MCF 10A (cell line): ENCODE measurements around the gene C15orf40. TPM values are rescaled to one million over a fixed set of nuclear protein-coding genes. Genes with fewer than 3 reads are reported as not detected.
A peak's percentile ranks its signal among the peaks of the same experiment; 100 is the strongest.

Experiments
- BruUV-seq: library from RNA; stranded (reverse); fragments of 400-500 nt; replicated peaks from 2 replicates; lab custom pipeline; 2021; lab: Mats Ljungman, UMichigan
- CTCF ChIA-PET: fragments of 300-600 bp; sonication (Branson Sonifier 250); formaldehyde crosslinking; extraction: SDS; loops from one replicate; lab custom pipeline; 2021; ENCODE audit warnings: antibody characterized with exemption, inconsistent platforms; lab: Yijun Ruan, JAX
- POLR2A ChIA-PET: fragments of 300-600, 350-650 bp; sonication (Branson Sonifier 250); formaldehyde crosslinking; extraction: SDS; loops from one replicate; lab custom pipeline; 2020; ENCODE audit warnings: antibody characterized with exemption, inconsistent platforms; lab: Yijun Ruan, JAX
- DNase-seq: peaks from one replicate; pipeline ENCODE4 v3.0.0-alpha.2; 2018; ENCODE audit not compliant: unreplicated experiment
- H3K27ac Mint-ChIP-seq: one replicate; pipeline ENCODE4 v1.8.0; 2022; ENCODE audit warnings: mild to moderate bottlenecking, low read depth, mixed read lengths; ENCODE audit not compliant: unreplicated experiment
- H3K27me3 Mint-ChIP-seq: one replicate; pipeline ENCODE4 v1.8.0; 2022; ENCODE audit warnings: mixed read lengths; ENCODE audit not compliant: insufficient read depth, unreplicated experiment
- H3K36me3 Mint-ChIP-seq: one replicate; pipeline ENCODE4 v1.8.0; 2022; ENCODE audit warnings: mild to moderate bottlenecking, moderate library complexity, mixed read lengths; ENCODE audit not compliant: insufficient read depth, unreplicated experiment
- H3K4me1 Mint-ChIP-seq: one replicate; pipeline ENCODE4 v1.8.0; 2022; ENCODE audit warnings: mixed read lengths; ENCODE audit not compliant: insufficient read depth, unreplicated experiment
- H3K4me3 Mint-ChIP-seq: one replicate; pipeline ENCODE4 v1.8.0; 2022; ENCODE audit warnings: mild to moderate bottlenecking, moderate library complexity, mixed read lengths; ENCODE audit not compliant: unreplicated experiment
- H3K9me3 Mint-ChIP-seq: one replicate; pipeline ENCODE4 v1.8.0; 2022; ENCODE audit warnings: mixed read lengths; ENCODE audit not compliant: unreplicated experiment
- CTCF ChIP-seq: fragments of 200-600 bp; IDR thresholded peaks from one replicate; pipeline ENCODE4 v1.8.0; 2022; ENCODE audit warnings: antibody characterized with exemption, mild to moderate bottlenecking; ENCODE audit not compliant: unreplicated experiment
- intact Hi-C: fragments of 100-400 bp; cut with micrococcal nuclease; formaldehyde crosslinking; loops from 2 replicates; pipeline ENCODE4 v1.14.1; 2022
- total RNA-seq: library from RNA; stranded (reverse); gene quantifications from 2 replicates; pipeline ENCODE4 v1.2.3, GENCODE V29; 2022

The C15orf40 gene
- total RNA-seq, 1 experiment from 2014 or later = 39.3 TPM

GRCh38 chr15:82945326-82945725 lies 66.1 kb downstream of the C15orf40 start:
- Mint-ChIP-seq H3K36me3 (no peaks in the 10 kb centered on the region), H3K4me3 (no peak overlapping the region), H3K9me3 (no peaks in the 10 kb centered on the region), H3K4me1 (peaks cover 17% of the 10 kb centered on the region), H3K27ac (no peak overlapping the region), H3K27me3 (no peaks in the 10 kb centered on the region)
- POLR2A ChIA-PET = interaction anchor here (1.3 kb wide), 1 partner anchor 26 kb away, joined by 3 read pairs; no protein-coding TSS in a partner anchor
- BruUV-seq = no TSS peak
- intact Hi-C loops = no loop called here
- CTCF ChIA-PET = interaction anchor here (2.0 kb wide), 1 partner anchor 96 kb away, joined by 7 read pairs; no protein-coding TSS in a partner anchor
- DNase-seq = no peak
- no peak for TF ChIP-seq CTCF

GRCh38 chr15:82944821-82945220 lies 66.6 kb downstream of the C15orf40 start:
- POLR2A ChIA-PET = interaction anchor here (1.3 kb wide), 1 partner anchor 25 kb away, joined by 3 read pairs; no protein-coding TSS in a partner anchor
- Mint-ChIP-seq H3K4me3 (no peak overlapping the region), H3K9me3 (no peaks in the 10 kb centered on the region), H3K4me1 (peaks cover 17% of the 10 kb centered on the region), H3K27ac (no peak overlapping the region), H3K36me3 (no peaks in the 10 kb centered on the region), H3K27me3 (no peaks in the 10 kb centered on the region)
- BruUV-seq = no TSS peak
- intact Hi-C loops = no loop called here
- CTCF ChIA-PET = no interaction called here
- no peak for TF ChIP-seq CTCF
- peak; percentile 67 for DNase-seq

GRCh38 chr15:82944056-82944455 lies 67.4 kb downstream of the C15orf40 start:
- H3K36me3 Mint-ChIP-seq = no peaks in the 10 kb centered on the region
- H3K9me3 Mint-ChIP-seq = no peaks in the 10 kb centered on the region
- no peak for DNase-seq
- H3K4me1 Mint-ChIP-seq = peaks cover 17% of the 10 kb centered on the region
- H3K4me3 Mint-ChIP-seq = no peak overlapping the region
- CTCF ChIA-PET = interaction anchor here (0.8 to 1.7 kb wide), 3 partner anchors 12 to 95 kb away, joined by 4 to 7 read pairs (median 7); no protein-coding TSS in a partner anchor
- TF ChIP-seq CTCF = no peak
- H3K27ac Mint-ChIP-seq = no peak overlapping the region
- no peaks in the 10 kb centered on the region for H3K27me3 Mint-ChIP-seq
- intact Hi-C loops = no loop called here
- no TSS peak for BruUV-seq
- POLR2A ChIA-PET = interaction anchor here (0.9 to 2.6 kb wide), 2 partner anchors 12 to 135 kb away, joined by 3 to 8 read pairs; no protein-coding TSS in a partner anchor

GRCh38 chr15:82943176-82943575 lies 68.3 kb downstream of the C15orf40 start:
- intact Hi-C loops = no loop called here
- no peaks in the 10 kb centered on the region for H3K9me3 Mint-ChIP-seq
- ChIA-PET POLR2A (interaction anchor here (0.9 to 2.6 kb wide), 7 partner anchors 11 to 192 kb away, joined by 3 to 16 read pairs (median 3); partner anchors contain the start of gene RAMAC), CTCF (interaction anchor here (0.6 to 1.7 kb wide), 4 partner anchors 13 to 94 kb away, joined by 3 to 7 read pairs (median 6); no protein-coding TSS in a partner anchor)
- BruUV-seq = no TSS peak
- H3K36me3 Mint-ChIP-seq = no peaks in the 10 kb centered on the region
- DNase-seq = no peak
- TF ChIP-seq CTCF = no peak
- H3K27ac Mint-ChIP-seq = no peak overlapping the region
- no peak overlapping the region for H3K4me3 Mint-ChIP-seq
- H3K27me3 Mint-ChIP-seq = no peaks in the 10 kb centered on the region
- peaks cover 17% of the 10 kb centered on the region for H3K4me1 Mint-ChIP-seq
